NT2/D1 (cell line): ENCODE data around the gene RAB9A.
"Not testable (repeated sequence)": the region's sequence is repeated elsewhere in the genome, so short reads cannot be mapped to it uniquely, and the experiment has no call there.

ENCODE experiments used
- DNase-seq: peaks from one replicate; pipeline ENCODE4 v3.0.0-alpha.2; 2011; ENCODE audit warnings: low read depth, low spot score
- H3K27me3 ChIP-seq: 2 replicates; pipeline ENCODE4 v1.6.0; 2011; ENCODE audit warnings: mild to moderate bottlenecking; ENCODE audit not compliant: insufficient read length, insufficient read depth
- H3K36me3 ChIP-seq: 2 replicates; pipeline ENCODE4 v1.6.1; 2011; ENCODE audit warnings: mild to moderate bottlenecking, low read length, mixed read lengths; ENCODE audit not compliant: insufficient read depth, insufficient read length
- H3K4me1 ChIP-seq: 2 replicates; pipeline ENCODE4 v1.5.1; 2011; ENCODE audit not compliant: insufficient read depth, insufficient read length
- H3K4me3 ChIP-seq: 2 replicates; pipeline ENCODE4 v1.5.1; 2011; ENCODE audit warnings: low read depth; ENCODE audit not compliant: insufficient read length
- H3K9ac ChIP-seq: 2 replicates; pipeline ENCODE4 v1.6.0; 2011; ENCODE audit warnings: low read depth; ENCODE audit not compliant: insufficient read length
- H3K9me3 ChIP-seq: 2 replicates; pipeline ENCODE4 v1.5.1; 2011; ENCODE audit warnings: mild to moderate bottlenecking, low read length; ENCODE audit not compliant: insufficient read depth
- SUZ12 ChIP-seq: IDR thresholded peaks from 2 replicates; pipeline ENCODE4 v1.6.1; 2011; ENCODE audit not compliant: insufficient read length, insufficient read depth; ENCODE audit errors: extremely low read depth
- YY1 ChIP-seq: IDR thresholded peaks from 2 replicates; pipeline ENCODE4 v1.6.1; 2011; ENCODE audit not compliant: insufficient read length, insufficient read depth
- ZNF274 ChIP-seq: IDR thresholded peaks from 2 replicates; pipeline ENCODE4 v1.6.1; 2011; ENCODE audit warnings: mild to moderate bottlenecking, low read depth, low read length

Gene RAB9A

GRCh38 chrX:13670197-13670596 is 18.7 kb upstream of the RAB9A start:
- no peak for TF ChIP-seq ZNF274
- no peak for TF ChIP-seq SUZ12
- no peaks in the 10 kb centered on the region for H3K36me3 ChIP-seq
- no peaks in the 10 kb centered on the region for H3K4me1 ChIP-seq
- H3K27me3 ChIP-seq, result no peaks in the 10 kb centered on the region
- H3K9ac ChIP-seq, result no peak overlapping the region
- H3K9me3 ChIP-seq, result no peaks in the 10 kb centered on the region
- DNase-seq, result no peak
- H3K4me3 ChIP-seq, result no peak overlapping the region

GRCh38 chrX:13673016-13673415 is 15.9 kb upstream of the RAB9A start:
- H3K4me3 ChIP-seq, result no peak overlapping the region
- no peaks in the 10 kb centered on the region for H3K27me3 ChIP-seq
- no peaks in the 10 kb centered on the region for H3K9me3 ChIP-seq
- H3K9ac ChIP-seq, result no peak overlapping the region
- H3K36me3 ChIP-seq, result no peaks in the 10 kb centered on the region
- TF ChIP-seq ZNF274 (no peak), SUZ12 (no peak), YY1 (no peak)
- H3K4me1 ChIP-seq, result no peaks in the 10 kb centered on the region
- DNase-seq, result no peak

- Histone ChIP-seq H3K9me3 (no peaks in the 10 kb centered on the region), H3K36me3 (no peaks in the 10 kb centered on the region), H3K4me1 (no peaks in the 10 kb centered on the region), H3K27me3 (no peaks in the 10 kb centered on the region), H3K9ac (no peak overlapping the region), H3K4me3 (no peak overlapping the region)
- no peak for DNase-seq
- TF ChIP-seq ZNF274, result no peak
- no peak for TF ChIP-seq SUZ12
- TF ChIP-seq YY1, result no peak
Measured at GRCh38 chrX:13676885-13677284, 12.0 kb upstream of the RAB9A start.

- not testable (repeated sequence) for H3K9me3 ChIP-seq, DNase-seq, H3K4me3 ChIP-seq, H3K27me3 ChIP-seq, H3K9ac ChIP-seq, H3K36me3 ChIP-seq, H3K4me1 ChIP-seq
Measured at GRCh38 chrX:13679700-13680099, 9.2 kb upstream of the RAB9A start.

GRCh38 chrX:13681595-13681994 is 7.3 kb upstream of the RAB9A start:
- Histone ChIP-seq H3K4me3 (no peak overlapping the region), H3K9ac (no peak overlapping the region), H3K36me3 (no peaks in the 10 kb centered on the region), H3K9me3 (no peaks in the 10 kb centered on the region), H3K27me3 (no peaks in the 10 kb centered on the region), H3K4me1 (no peaks in the 10 kb centered on the region)
- DNase-seq, result no peak
- TF ChIP-seq ZNF274 (no peak), SUZ12 (no peak), YY1 (no peak)

GRCh38 chrX:13684361-13684760 is 4.6 kb upstream of the RAB9A start:
- peaks cover 18% of the 10 kb centered on the region for H3K27me3 ChIP-seq
- H3K9ac ChIP-seq, result no peak overlapping the region
- H3K36me3 ChIP-seq, result no peaks in the 10 kb centered on the region
- DNase-seq, result no peak
- H3K4me1 ChIP-seq, result no peaks in the 10 kb centered on the region
- no peak for TF ChIP-seq ZNF274
- no peak for TF ChIP-seq YY1
- no peak for TF ChIP-seq SUZ12
- no peaks in the 10 kb centered on the region for H3K9me3 ChIP-seq
- no peak overlapping the region for H3K4me3 ChIP-seq

GRCh38 chrX:13685126-13685763 is 3.7 kb upstream of the RAB9A start:
- no peak for TF ChIP-seq ZNF274
- no peak for TF ChIP-seq YY1
- no peak for TF ChIP-seq SUZ12
- H3K9ac ChIP-seq, result no peak overlapping the region
- DNase-seq, result no peak
- peaks cover 18% of the 10 kb centered on the region for H3K27me3 ChIP-seq
- H3K4me1 ChIP-seq, result no peaks in the 10 kb centered on the region
- H3K4me3 ChIP-seq, result no peak overlapping the region
- H3K36me3 ChIP-seq, result no peaks in the 10 kb centered on the region
- H3K9me3 ChIP-seq, result no peaks in the 10 kb centered on the region

GRCh38 chrX:13687203-13687602 is 1.7 kb upstream of the RAB9A start:
- Histone ChIP-seq H3K9me3 (no peaks in the 10 kb centered on the region), H3K4me3 (no peak overlapping the region), H3K4me1 (no peaks in the 10 kb centered on the region), H3K27me3 (peaks cover 18% of the 10 kb centered on the region), H3K36me3 (peaks cover 7% of the 10 kb centered on the region), H3K9ac (no peak overlapping the region)
- TF ChIP-seq SUZ12 (no peak), YY1 (no peak), ZNF274 (no peak)
- DNase-seq, result no peak
